IMR-90 (cell line): ENCODE data around the gene SLC8A3. TPM values are rescaled to one million over a fixed set of nuclear protein-coding genes. Genes with fewer than 3 reads are reported as not detected.

Source experiments
- ATAC-seq: fragments of 200-7000 bp; cut with Tn5 transposase; 2 replicates; pipeline ENCODE4 v1.9.1; 2020; ENCODE audit warnings: low read depth, mild to moderate bottlenecking, moderate library complexity
- BruUV-seq: library from RNA; stranded (reverse); fragments of 400-500 nt; replicated peaks from 2 replicates; lab custom pipeline; 2021; lab: Mats Ljungman, UMichigan
- CTCF ChIA-PET: fragments of 300-600 bp; formaldehyde crosslinking; extraction: SDS; loops from one replicate; lab custom pipeline; 2021; ENCODE audit warnings: antibody characterized with exemption; lab: Yijun Ruan, JAX
- POLR2A ChIA-PET: fragments of 300-600 bp; sonication (Branson Sonifier 250); formaldehyde crosslinking; loops from one replicate; lab custom pipeline; 2022; ENCODE audit warnings: antibody characterized with exemption; ENCODE audit not compliant: unreplicated experiment; lab: Charles Lee
- DNase-seq: peaks from one replicate; pipeline ENCODE4 v3.0.0; 2013
- H2AFZ ChIP-seq: replicated peaks from 2 replicates; pipeline ENCODE3; 2013; ENCODE audit warnings: low read length, mild to moderate bottlenecking; ENCODE audit not compliant: poor library complexity
- H2AK5ac ChIP-seq: 2 replicates; pipeline ENCODE4 v1.6.1; 2013; ENCODE audit warnings: low read depth, low read length, inconsistent platforms
- H2AK9ac ChIP-seq: replicated peaks from 2 replicates; pipeline ENCODE3; 2013; ENCODE audit warnings: mild to moderate bottlenecking, low read depth, low read length, moderate library complexity; ENCODE audit not compliant: poor library complexity
- H2BK120ac ChIP-seq: 2 replicates; pipeline ENCODE4 v1.6.1; 2013; ENCODE audit warnings: low read depth, low read length, inconsistent platforms
- H2BK15ac ChIP-seq: 3 replicates; pipeline ENCODE4 v1.6.1; 2013; ENCODE audit warnings: low read depth, low read length, inconsistent platforms
- H2BK20ac ChIP-seq: 2 replicates; pipeline ENCODE4 v1.6.1; 2013; ENCODE audit warnings: low read depth, mild to moderate bottlenecking, inconsistent platforms, low read length, moderate library complexity
- H2BK5ac ChIP-seq: 2 replicates; pipeline ENCODE4 v1.6.1; 2013; ENCODE audit warnings: mild to moderate bottlenecking, low read depth, low read length, inconsistent platforms; ENCODE audit not compliant: poor library complexity, severe bottlenecking
- H3K14ac ChIP-seq: replicated peaks from 2 replicates; pipeline ENCODE4 v1.6.1; 2013; ENCODE audit warnings: low read depth, low read length, inconsistent platforms
- H3K18ac ChIP-seq: 2 replicates; pipeline ENCODE4 v1.6.1; 2013; ENCODE audit warnings: low read depth, low read length, control low read depth
- H3K23ac ChIP-seq: 2 replicates; pipeline ENCODE4 v1.6.1; 2013; ENCODE audit warnings: low read depth, low read length, inconsistent platforms
- H3K27ac ChIP-seq: 2 replicates; pipeline ENCODE4 v1.5.1; 2013; ENCODE audit warnings: mild to moderate bottlenecking, control low read depth, low read length; ENCODE audit not compliant: insufficient read depth
- H3K27me3 ChIP-seq: 2 replicates; pipeline ENCODE4 v1.6.1; 2013; ENCODE audit warnings: low read length; ENCODE audit not compliant: control insufficient read depth, insufficient read depth
- H3K36me3 ChIP-seq: 2 replicates; pipeline ENCODE4 v1.6.1; 2013; ENCODE audit warnings: low read length, mixed read lengths; ENCODE audit not compliant: control insufficient read depth, insufficient read depth
- H3K4ac ChIP-seq: 2 replicates; pipeline ENCODE4 v1.6.1; 2013; ENCODE audit warnings: low read depth, low read length, inconsistent platforms
- H3K4me1 ChIP-seq: 2 replicates; pipeline ENCODE4 v1.6.1; 2013; ENCODE audit warnings: low read length, mixed read lengths; ENCODE audit not compliant: control insufficient read depth, insufficient read depth
- H3K4me2 ChIP-seq: 2 replicates; pipeline ENCODE4 v1.6.1; 2013; ENCODE audit warnings: low read depth, mild to moderate bottlenecking, control low read depth, low read length, moderate library complexity
- H3K4me3 ChIP-seq: 2 replicates; pipeline ENCODE4 v1.5.1; 2013; ENCODE audit warnings: low read depth, mild to moderate bottlenecking, control low read depth, low read length, moderate library complexity; ENCODE audit not compliant: insufficient read depth
- H3K56ac ChIP-seq: 2 replicates; pipeline ENCODE4 v1.6.1; 2013; ENCODE audit warnings: low read length, inconsistent platforms; ENCODE audit not compliant: insufficient read depth; ENCODE audit errors: extremely low read depth
- H3K79me1 ChIP-seq, 2 experiments: 2 replicates each; pipeline ENCODE4 v1.6.1; 2013; ENCODE audit warnings: low read length in 2 of 2, inconsistent platforms in 1 of 2, low read depth in 1 of 2
- H3K9ac ChIP-seq: 2 replicates; pipeline ENCODE4 v1.6.1; 2013; ENCODE audit warnings: low read depth, low read length, control low read depth
- H3K9me1 ChIP-seq: 2 replicates; pipeline ENCODE4 v1.6.1; 2013; ENCODE audit warnings: low read length, inconsistent platforms; ENCODE audit not compliant: insufficient read depth
- H3K9me3 ChIP-seq: 2 replicates; pipeline ENCODE4 v1.6.1; 2013; ENCODE audit warnings: low read length; ENCODE audit not compliant: control insufficient read depth, insufficient read depth
- H4K20me1 ChIP-seq: 2 replicates; pipeline ENCODE4 v1.6.1; 2013; ENCODE audit warnings: low read length, inconsistent platforms; ENCODE audit not compliant: insufficient read depth
- H4K5ac ChIP-seq: 2 replicates; pipeline ENCODE4 v1.6.1; 2013; ENCODE audit warnings: mild to moderate bottlenecking, low read depth, low read length, control low read depth
- H4K8ac ChIP-seq, 2 experiments: 2 replicates each; pipeline ENCODE4 v1.6.1; 2013; ENCODE audit warnings: low read depth in 2 of 2, low read length in 2 of 2, control low read depth in 1 of 2, inconsistent platforms in 1 of 2
- H4K91ac ChIP-seq: 2 replicates; pipeline ENCODE4 v1.6.1; 2013; ENCODE audit warnings: low read depth, low read length, inconsistent platforms; ENCODE audit not compliant: insufficient read depth
- BHLHE40 ChIP-seq: fragments of 150-350 bp; IDR thresholded peaks from 2 replicates; pipeline ENCODE4 v1.6.1; 2016; ENCODE audit warnings: mild to moderate bottlenecking, low read depth, low read length
- CEBPB ChIP-seq: IDR thresholded peaks from 2 replicates; pipeline ENCODE4 v1.6.1; 2012; ENCODE audit warnings: low read depth, low read length, improper control_type of control experiment
- FOS ChIP-seq: fragments of 150-350 bp; IDR thresholded peaks from 2 replicates; pipeline ENCODE4 v1.6.1; 2016; ENCODE audit warnings: low read depth, low read length
- NFE2L2 ChIP-seq: fragments of 150-350 bp; IDR thresholded peaks from 2 replicates; pipeline ENCODE4 v1.6.1; 2016; ENCODE audit warnings: low read depth, mild to moderate bottlenecking, low read length
- POLR2A ChIP-seq: IDR thresholded peaks from 2 replicates; pipeline ENCODE4 v1.6.1; 2012; ENCODE audit warnings: mild to moderate bottlenecking, low read depth, low read length
- RAD21 ChIP-seq: IDR thresholded peaks from 2 replicates; pipeline ENCODE4 v1.6.1; 2012; ENCODE audit warnings: low read length, improper control_type of control experiment
- RCOR1 ChIP-seq: IDR thresholded peaks from 2 replicates; pipeline ENCODE4 v1.6.1; 2012; ENCODE audit warnings: mild to moderate bottlenecking, low read length, improper control_type of control experiment; ENCODE audit not compliant: insufficient replicate concordance
- RFX5 ChIP-seq: IDR thresholded peaks from 2 replicates; pipeline ENCODE4 v1.8.0; 2012; ENCODE audit warnings: low read depth, mild to moderate bottlenecking, low read length, moderate library complexity
- SMC3 ChIP-seq: fragments of 150-350 bp; IDR thresholded peaks from 2 replicates; pipeline ENCODE4 v1.6.1; 2016; ENCODE audit warnings: low read depth, mild to moderate bottlenecking, antibody characterized with exemption, low read length, moderate library complexity
- WGBS, 2 experiments: methylation state at CpG; one replicate each; pipeline versions ENCODE4 v1.1.5 to v1.1.7; 2013; ENCODE audit warnings: missing lambda C conversion rate in 2 of 2; ENCODE audit not compliant: insufficient read length in 1 of 2; ENCODE audit errors: extremely low coverage in 2 of 2; 5-methylcytosine and 5-hydroxymethylcytosine counted together
- dilution Hi-C: fragments of 300-500 bp; cut with HindIII; formaldehyde crosslinking; loops from one replicate; pipeline ENCODE4 v1.14.3; 2018; ENCODE audit warnings: low sequenced_read_pairs; ENCODE audit not compliant: unreplicated experiment
- in situ Hi-C: fragments of 300-500 bp; cut with MboI; formaldehyde crosslinking; loops from 3 replicates; pipeline ENCODE4 v1.14.3; 2019; ENCODE audit warnings: low sequenced_read_pairs, inconsistent platforms, mixed read lengths
- intact Hi-C: fragments of 100-400 bp; cut with micrococcal nuclease; formaldehyde crosslinking; loops from 2 replicates; pipeline ENCODE4 v1.10.0; 2022
- polyA plus RNA-seq, 3 experiments: library from polyadenylated mRNA; depleted of rRNA; stranded (reverse); fragments of >200 nt; gene quantifications; 2 replicates each; pipeline ENCODE4 v1.2.3, GENCODE V29; 2012; ENCODE audit warnings: low replicate concordance in 1 of 3
- total RNA-seq: library from RNA; depleted of rRNA; stranded (reverse); fragments of >200 nt; gene quantifications from 2 replicates; pipeline ENCODE4 v1.2.3, GENCODE V29; 2012
- TF ChIP-seq, protein P1 (sequence below): fragments of 150-350 bp; IDR thresholded peaks from 2 replicates; pipeline ENCODE4 v1.6.1; 2016; ENCODE audit warnings: low read depth, mild to moderate bottlenecking, low read length, moderate library complexity, borderline replicate concordance
- TF ChIP-seq, protein P2 (sequence below): conservative IDR thresholded peaks from 2 replicates; pipeline ENCODE4 v1.5.1; 2012; ENCODE audit warnings: mild to moderate bottlenecking, low read depth, low read length, improper control_type of control experiment

Gene SLC8A3
- total and polyA plus RNA-seq, 2 of the 4 experiments (the other 2 are of a cell fraction): under 0.01 TPM; not detected in 1

DNA sequence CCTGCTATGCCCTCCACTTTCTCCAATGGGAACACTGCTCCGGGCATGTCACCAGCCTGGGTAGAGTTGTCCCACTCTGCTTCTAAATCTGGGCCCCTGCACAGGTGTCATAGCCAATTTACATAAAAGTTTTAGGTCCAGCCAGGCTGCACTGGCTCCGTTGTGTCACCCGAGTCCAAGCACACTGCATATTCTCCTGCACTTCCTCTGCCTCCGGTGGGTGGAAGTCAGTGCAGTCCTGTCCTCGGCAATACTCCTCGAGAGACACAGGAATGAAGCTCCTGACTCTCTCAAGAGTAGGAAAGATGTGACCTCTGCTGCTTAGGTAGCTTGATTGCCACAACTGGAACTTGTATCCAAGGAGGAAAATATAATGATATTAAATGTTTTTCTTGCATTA lies 15.2 kb downstream of the SLC8A3 start:
- H2AK9ac ChIP-seq: no peak overlapping the region
- ATAC-seq (no peak), DNase-seq (no peak)
- H3K4me1 ChIP-seq: no peaks in the 10 kb centered on the region
- no peak overlapping the region for H3K4ac ChIP-seq
- H3K14ac ChIP-seq: no peak overlapping the region
- ChIA-PET CTCF (no interaction called here), POLR2A (no interaction called here)
- H3K4me2 ChIP-seq: no peak overlapping the region
- H2AFZ ChIP-seq: no peak overlapping the region
- H2BK120ac ChIP-seq: no peak overlapping the region
- no peak overlapping the region for H2BK5ac ChIP-seq
- TF ChIP-seq SMC3 (no peak), NFE2L2 (no peak), RAD21 (no peak), RCOR1 (no peak), CEBPB (no peak), BHLHE40 (no peak), FOS (no peak), POLR2A (no peak), RFX5 (no peak)
- TF ChIP-seq, protein P1, sequence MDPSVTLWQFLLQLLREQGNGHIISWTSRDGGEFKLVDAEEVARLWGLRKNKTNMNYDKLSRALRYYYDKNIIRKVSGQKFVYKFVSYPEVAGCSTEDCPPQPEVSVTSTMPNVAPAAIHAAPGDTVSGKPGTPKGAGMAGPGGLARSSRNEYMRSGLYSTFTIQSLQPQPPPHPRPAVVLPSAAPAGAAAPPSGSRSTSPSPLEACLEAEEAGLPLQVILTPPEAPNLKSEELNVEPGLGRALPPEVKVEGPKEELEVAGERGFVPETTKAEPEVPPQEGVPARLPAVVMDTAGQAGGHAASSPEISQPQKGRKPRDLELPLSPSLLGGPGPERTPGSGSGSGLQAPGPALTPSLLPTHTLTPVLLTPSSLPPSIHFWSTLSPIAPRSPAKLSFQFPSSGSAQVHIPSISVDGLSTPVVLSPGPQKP: no peak
- TF ChIP-seq, protein P2, sequence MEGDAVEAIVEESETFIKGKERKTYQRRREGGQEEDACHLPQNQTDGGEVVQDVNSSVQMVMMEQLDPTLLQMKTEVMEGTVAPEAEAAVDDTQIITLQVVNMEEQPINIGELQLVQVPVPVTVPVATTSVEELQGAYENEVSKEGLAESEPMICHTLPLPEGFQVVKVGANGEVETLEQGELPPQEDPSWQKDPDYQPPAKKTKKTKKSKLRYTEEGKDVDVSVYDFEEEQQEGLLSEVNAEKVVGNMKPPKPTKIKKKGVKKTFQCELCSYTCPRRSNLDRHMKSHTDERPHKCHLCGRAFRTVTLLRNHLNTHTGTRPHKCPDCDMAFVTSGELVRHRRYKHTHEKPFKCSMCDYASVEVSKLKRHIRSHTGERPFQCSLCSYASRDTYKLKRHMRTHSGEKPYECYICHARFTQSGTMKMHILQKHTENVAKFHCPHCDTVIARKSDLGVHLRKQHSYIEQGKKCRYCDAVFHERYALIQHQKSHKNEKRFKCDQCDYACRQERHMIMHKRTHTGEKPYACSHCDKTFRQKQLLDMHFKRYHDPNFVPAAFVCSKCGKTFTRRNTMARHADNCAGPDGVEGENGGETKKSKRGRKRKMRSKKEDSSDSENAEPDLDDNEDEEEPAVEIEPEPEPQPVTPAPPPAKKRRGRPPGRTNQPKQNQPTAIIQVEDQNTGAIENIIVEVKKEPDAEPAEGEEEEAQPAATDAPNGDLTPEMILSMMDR: no peak
- dilution Hi-C loops (no loop called here), in situ Hi-C loops (no loop called here), intact Hi-C loops (no loop called here)
- WGBS, 2 experiments: 50% methylated on average over 1 of the region's 6 CpGs; no CpG with 5 or more reads in 1 of the 2 experiments
- H3K56ac ChIP-seq: no peak overlapping the region
- H4K91ac ChIP-seq: no peak overlapping the region
- no TSS peak for BruUV-seq
- no peak overlapping the region for H4K5ac ChIP-seq
- H4K8ac ChIP-seq: no peak overlapping the region
- no peaks in the 10 kb centered on the region for H3K36me3 ChIP-seq
- H3K9me1 ChIP-seq: no peaks in the 10 kb centered on the region
- no peak overlapping the region for H3K4me3 ChIP-seq
- H3K9ac ChIP-seq: no peak overlapping the region
- H3K9me3 ChIP-seq: no peaks in the 10 kb centered on the region
- H3K18ac ChIP-seq: no peak overlapping the region
- no peaks in the 10 kb centered on the region for H4K20me1 ChIP-seq
- no peak overlapping the region for H2AK5ac ChIP-seq
- no peak overlapping the region for H3K27ac ChIP-seq
- H2BK20ac ChIP-seq: no peak overlapping the region
- H2BK15ac ChIP-seq: no peak overlapping the region
- no peaks in the 10 kb centered on the region for H3K79me1 ChIP-seq
- no peaks in the 10 kb centered on the region for H3K27me3 ChIP-seq
- H3K23ac ChIP-seq: no peak overlapping the region
